Mesendoderm (in vitro differentiated cells): Measurements from ENCODE around the gene C8B.

ENCODE experiments used
- DNase-seq: peaks from one replicate; pipeline ENCODE4 v3.0.0; 2013
- H2AK5ac ChIP-seq: 2 replicates; pipeline ENCODE4 v1.6.1; 2013; ENCODE audit warnings: low read length, inconsistent platforms
- H2BK120ac ChIP-seq: 2 replicates; pipeline ENCODE4 v1.6.1; 2013; ENCODE audit warnings: low read depth, mild to moderate bottlenecking, low read length, moderate library complexity, mixed read lengths
- H2BK15ac ChIP-seq: replicated peaks from 2 replicates; pipeline ENCODE4 v1.6.1; 2013; ENCODE audit warnings: low read depth, mild to moderate bottlenecking, moderate library complexity
- H2BK5ac ChIP-seq: 2 replicates; pipeline ENCODE4 v1.6.1; 2013; ENCODE audit warnings: low read length, inconsistent platforms
- H3K18ac ChIP-seq: 2 replicates; pipeline ENCODE4 v1.6.1; 2013; ENCODE audit warnings: mild to moderate bottlenecking, low read length, mixed read lengths
- H3K23ac ChIP-seq: one replicate; pipeline ENCODE4 v1.6.1; 2013; ENCODE audit warnings: low read length
- H3K27ac ChIP-seq: 2 replicates; pipeline ENCODE4 v1.5.1; 2013; ENCODE audit warnings: low read depth, mild to moderate bottlenecking, inconsistent platforms, low read length, moderate library complexity
- H3K27me3 ChIP-seq: 2 replicates; pipeline ENCODE4 v1.6.1; 2013; ENCODE audit warnings: low read length, control low read depth, mild to moderate bottlenecking, inconsistent platforms; ENCODE audit not compliant: insufficient read depth, poor library complexity
- H3K36me3 ChIP-seq: 2 replicates; pipeline ENCODE4 v1.6.1; 2013; ENCODE audit warnings: low read length, inconsistent platforms; ENCODE audit not compliant: control insufficient read depth, insufficient read depth
- H3K4ac ChIP-seq: one replicate; pipeline ENCODE4 v1.6.1; 2013; ENCODE audit warnings: low read depth, mild to moderate bottlenecking, low read length, moderate library complexity
- H3K4me1 ChIP-seq: 2 replicates; pipeline ENCODE4 v1.6.1; 2013; ENCODE audit warnings: low read depth, low read length, inconsistent platforms; ENCODE audit not compliant: control insufficient read depth
- H3K4me2 ChIP-seq: 2 replicates; pipeline ENCODE4 v1.6.1; 2013; ENCODE audit warnings: low read length
- H3K4me3 ChIP-seq: 2 replicates; pipeline ENCODE4 v1.5.1; 2013; ENCODE audit warnings: mild to moderate bottlenecking, low read length
- H3K56ac ChIP-seq: one replicate; pipeline ENCODE4 v1.6.1; 2013; ENCODE audit warnings: low read length
- H3K79me1 ChIP-seq: 2 replicates; pipeline ENCODE4 v1.6.1; 2013; ENCODE audit warnings: low read length, inconsistent platforms
- H3K79me2 ChIP-seq: 2 replicates; pipeline ENCODE4 v1.6.1; 2013; ENCODE audit warnings: mild to moderate bottlenecking, low read length; ENCODE audit not compliant: control insufficient read depth, insufficient read depth
- H3K9ac ChIP-seq: 2 replicates; pipeline ENCODE4 v1.6.1; 2013; ENCODE audit warnings: low read length, inconsistent platforms
- H4K5ac ChIP-seq: one replicate; pipeline ENCODE4 v1.6.1; 2013; ENCODE audit warnings: low read length
- H4K8ac ChIP-seq: one replicate; pipeline ENCODE4 v1.6.1; 2013; ENCODE audit warnings: low read depth, mild to moderate bottlenecking, control low read depth, low read length, moderate library complexity
- WGBS: extraction: QIAGEN DNeasy Blood & Tissue Kit; methylation state at CpG from one replicate; pipeline ENCODE4 v1.1.7; 2013; ENCODE audit warnings: low lambda C conversion rate, missing lambda C conversion rate; ENCODE audit not compliant: insufficient coverage; ENCODE audit errors: extremely low coverage; 5-methylcytosine and 5-hydroxymethylcytosine counted together

Gene C8B

GRCh38 chr1:56912325-56912724 is 53.5 kb downstream of the C8B start:
- no peak overlapping the region for H3K56ac ChIP-seq
- H3K27me3 ChIP-seq: no peaks in the 10 kb centered on the region
- H2AK5ac ChIP-seq: no peak overlapping the region
- H3K27ac ChIP-seq: no peak overlapping the region
- no CpG with 5 or more reads among the region's 12 CpGs for WGBS
- H3K9ac ChIP-seq: no peak overlapping the region
- no peak overlapping the region for H2BK15ac ChIP-seq
- H3K4me1 ChIP-seq: peaks cover 11% of the 10 kb centered on the region
- H2BK120ac ChIP-seq: no peak overlapping the region
- H2BK5ac ChIP-seq: no peak overlapping the region
- H4K8ac ChIP-seq: no peak overlapping the region
- H3K4me3 ChIP-seq: no peak overlapping the region
- no peak for DNase-seq
- H3K4me2 ChIP-seq: no peak overlapping the region
- no peak overlapping the region for H3K18ac ChIP-seq
- no peak overlapping the region for H4K5ac ChIP-seq
- no peaks in the 10 kb centered on the region for H3K36me3 ChIP-seq
- no peak overlapping the region for H3K23ac ChIP-seq
- no peaks in the 10 kb centered on the region for H3K79me1 ChIP-seq
- H3K79me2 ChIP-seq: no peaks in the 10 kb centered on the region
- H3K4ac ChIP-seq: no peak overlapping the region

GRCh38 chr1:56911098-56911938 is 54.5 kb downstream of the C8B start:
- Histone ChIP-seq H2BK15ac (no peak overlapping the region), H3K36me3 (no peaks in the 10 kb centered on the region), H2BK120ac (no peak overlapping the region), H3K4me3 (no peak overlapping the region), H3K27ac (no peak overlapping the region), H2AK5ac (no peak overlapping the region), H3K79me1 (no peaks in the 10 kb centered on the region), H3K4ac (no peak overlapping the region), H3K27me3 (no peaks in the 10 kb centered on the region), H3K23ac (no peak overlapping the region), H3K4me2 (no peak overlapping the region), H4K5ac (no peak overlapping the region), H3K18ac (no peak overlapping the region), H4K8ac (no peak overlapping the region), H3K9ac (no peak overlapping the region), H3K79me2 (no peaks in the 10 kb centered on the region), H3K4me1 (peaks cover 3% of the 10 kb centered on the region), H3K56ac (no peak overlapping the region), H2BK5ac (no peak overlapping the region)
- WGBS: no CpG with 5 or more reads among the region's 7 CpGs
- DNase-seq: no peak

- Histone ChIP-seq H3K4me1 (no peaks in the 10 kb centered on the region), H3K4me3 (no peak overlapping the region), H4K5ac (no peak overlapping the region), H2BK5ac (no peak overlapping the region), H3K79me1 (no peaks in the 10 kb centered on the region), H3K9ac (no peak overlapping the region), H3K18ac (no peak overlapping the region), H3K79me2 (no peaks in the 10 kb centered on the region), H2BK120ac (no peak overlapping the region), H3K4me2 (no peak overlapping the region), H2AK5ac (no peak overlapping the region), H3K27me3 (no peaks in the 10 kb centered on the region), H3K27ac (no peak overlapping the region), H3K4ac (no peak overlapping the region), H3K56ac (no peak overlapping the region), H4K8ac (no peak overlapping the region), H3K36me3 (no peaks in the 10 kb centered on the region), H2BK15ac (no peak overlapping the region), H3K23ac (no peak overlapping the region)
- no CpG with 5 or more reads among the region's 4 CpGs for WGBS
- DNase-seq: no peak
Observed at GRCh38 chr1:56910441-56910985, 55.3 kb downstream of the C8B start.

GRCh38 chr1:56908619-56909221 is 57.1 kb downstream of the C8B start:
- no peak overlapping the region for H3K4me3 ChIP-seq
- no CpG with 5 or more reads among the region's 1 CpG for WGBS
- H3K23ac ChIP-seq: no peak overlapping the region
- H3K27ac ChIP-seq: no peak overlapping the region
- no peak overlapping the region for H3K9ac ChIP-seq
- H3K4me1 ChIP-seq: no peaks in the 10 kb centered on the region
- no peak overlapping the region for H2BK120ac ChIP-seq
- no peak overlapping the region for H3K4me2 ChIP-seq
- H3K79me1 ChIP-seq: no peaks in the 10 kb centered on the region
- no peak overlapping the region for H2BK5ac ChIP-seq
- H4K8ac ChIP-seq: no peak overlapping the region
- no peaks in the 10 kb centered on the region for H3K27me3 ChIP-seq
- no peak overlapping the region for H2AK5ac ChIP-seq
- H3K18ac ChIP-seq: peak overlapping the region; percentile 19
- DNase-seq: no peak
- H2BK15ac ChIP-seq: no peak overlapping the region
- no peaks in the 10 kb centered on the region for H3K79me2 ChIP-seq
- H3K56ac ChIP-seq: no peak overlapping the region
- H3K4ac ChIP-seq: no peak overlapping the region
- H3K36me3 ChIP-seq: no peaks in the 10 kb centered on the region
- H4K5ac ChIP-seq: no peak overlapping the region

GRCh38 chr1:56905667-56906066 is 60.1 kb downstream of the C8B start:
- Histone ChIP-seq H3K27ac (no peak overlapping the region), H4K8ac (no peak overlapping the region), H2AK5ac (no peak overlapping the region), H4K5ac (no peak overlapping the region), H3K56ac (no peak overlapping the region), H3K4me1 (no peaks in the 10 kb centered on the region), H2BK15ac (no peak overlapping the region), H3K4ac (no peak overlapping the region), H2BK5ac (no peak overlapping the region), H3K23ac (no peak overlapping the region), H3K27me3 (no peaks in the 10 kb centered on the region), H2BK120ac (no peak overlapping the region), H3K18ac (no peak overlapping the region), H3K36me3 (no peaks in the 10 kb centered on the region), H3K79me2 (no peaks in the 10 kb centered on the region), H3K4me3 (no peak overlapping the region), H3K4me2 (no peak overlapping the region), H3K9ac (no peak overlapping the region), H3K79me1 (no peaks in the 10 kb centered on the region)
- no CpG with 5 or more reads among the region's 3 CpGs for WGBS
- no peak for DNase-seq
